ENCODE measurements around the gene RBFOX1. TPM values are rescaled to one million over a fixed set of nuclear protein-coding genes. Genes with fewer than 3 reads are reported as not detected.

Gene RBFOX1
- total RNA-seq, 1 donor from 2014 or later, result not detected

DNA sequence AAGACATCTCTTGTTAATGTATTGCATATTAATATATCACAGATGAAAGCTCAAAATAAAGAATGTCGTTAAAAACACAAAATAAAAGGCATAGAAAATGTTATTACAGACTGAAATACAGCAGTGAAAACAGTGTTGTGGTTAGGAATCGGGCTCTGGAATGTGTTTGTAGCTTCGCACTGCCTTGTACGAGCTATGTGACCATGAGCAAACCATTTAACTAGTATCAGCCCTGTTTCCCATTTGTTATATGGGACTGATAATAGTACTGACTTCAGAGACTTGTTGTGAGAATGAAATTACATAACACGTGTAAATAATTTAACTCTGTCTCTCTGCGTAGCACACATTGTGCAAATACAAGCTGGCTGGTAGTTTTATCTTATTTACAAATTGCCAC lies 648 bp upstream of the RBFOX1 start:
- no peak overlapping the region for H3K4me3 ChIP-seq (ENCODE audit: low read depth, low read length)
- TF ChIP-seq, protein P1, sequence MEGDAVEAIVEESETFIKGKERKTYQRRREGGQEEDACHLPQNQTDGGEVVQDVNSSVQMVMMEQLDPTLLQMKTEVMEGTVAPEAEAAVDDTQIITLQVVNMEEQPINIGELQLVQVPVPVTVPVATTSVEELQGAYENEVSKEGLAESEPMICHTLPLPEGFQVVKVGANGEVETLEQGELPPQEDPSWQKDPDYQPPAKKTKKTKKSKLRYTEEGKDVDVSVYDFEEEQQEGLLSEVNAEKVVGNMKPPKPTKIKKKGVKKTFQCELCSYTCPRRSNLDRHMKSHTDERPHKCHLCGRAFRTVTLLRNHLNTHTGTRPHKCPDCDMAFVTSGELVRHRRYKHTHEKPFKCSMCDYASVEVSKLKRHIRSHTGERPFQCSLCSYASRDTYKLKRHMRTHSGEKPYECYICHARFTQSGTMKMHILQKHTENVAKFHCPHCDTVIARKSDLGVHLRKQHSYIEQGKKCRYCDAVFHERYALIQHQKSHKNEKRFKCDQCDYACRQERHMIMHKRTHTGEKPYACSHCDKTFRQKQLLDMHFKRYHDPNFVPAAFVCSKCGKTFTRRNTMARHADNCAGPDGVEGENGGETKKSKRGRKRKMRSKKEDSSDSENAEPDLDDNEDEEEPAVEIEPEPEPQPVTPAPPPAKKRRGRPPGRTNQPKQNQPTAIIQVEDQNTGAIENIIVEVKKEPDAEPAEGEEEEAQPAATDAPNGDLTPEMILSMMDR (conservative IDR thresholded peaks at IDR 0.05; ENCODE audit: low read depth, low read length), result no peak
- no peak for DNase-seq (ENCODE audit: low read depth)

DNA sequence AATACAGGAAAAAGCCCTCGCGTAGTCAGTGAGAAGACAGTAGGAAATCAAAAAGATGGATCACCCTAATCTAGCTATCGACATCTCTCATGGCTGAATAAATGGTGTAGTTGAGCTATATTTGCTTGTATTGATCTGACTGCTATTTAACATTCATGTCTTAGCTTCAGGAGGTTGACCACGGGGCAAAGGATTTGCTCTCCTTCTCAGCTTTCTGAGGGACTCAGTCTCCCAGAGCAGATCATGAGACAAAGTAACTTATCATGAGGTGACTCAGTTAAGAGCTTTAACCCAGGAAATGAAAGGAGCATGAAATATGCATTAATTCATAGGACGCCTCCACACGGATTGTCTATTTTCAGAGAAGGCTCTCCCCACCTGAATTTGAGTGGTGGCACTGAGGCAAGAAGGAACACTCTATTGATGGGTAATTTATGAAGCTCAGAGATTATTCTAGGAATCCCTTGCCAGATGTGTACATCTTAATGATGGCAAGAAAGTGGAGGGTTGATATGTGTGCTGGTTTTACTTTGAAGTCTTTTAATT lies 608 bp downstream of the RBFOX1 start:
- no peak for DNase-seq (ENCODE audit: low read depth)
- no peak overlapping the region for H3K4me3 ChIP-seq (ENCODE audit: low read depth, low read length)
- TF ChIP-seq, protein P1 (conservative IDR thresholded peaks at IDR 0.05; ENCODE audit: low read depth, low read length), result no peak

DNA sequence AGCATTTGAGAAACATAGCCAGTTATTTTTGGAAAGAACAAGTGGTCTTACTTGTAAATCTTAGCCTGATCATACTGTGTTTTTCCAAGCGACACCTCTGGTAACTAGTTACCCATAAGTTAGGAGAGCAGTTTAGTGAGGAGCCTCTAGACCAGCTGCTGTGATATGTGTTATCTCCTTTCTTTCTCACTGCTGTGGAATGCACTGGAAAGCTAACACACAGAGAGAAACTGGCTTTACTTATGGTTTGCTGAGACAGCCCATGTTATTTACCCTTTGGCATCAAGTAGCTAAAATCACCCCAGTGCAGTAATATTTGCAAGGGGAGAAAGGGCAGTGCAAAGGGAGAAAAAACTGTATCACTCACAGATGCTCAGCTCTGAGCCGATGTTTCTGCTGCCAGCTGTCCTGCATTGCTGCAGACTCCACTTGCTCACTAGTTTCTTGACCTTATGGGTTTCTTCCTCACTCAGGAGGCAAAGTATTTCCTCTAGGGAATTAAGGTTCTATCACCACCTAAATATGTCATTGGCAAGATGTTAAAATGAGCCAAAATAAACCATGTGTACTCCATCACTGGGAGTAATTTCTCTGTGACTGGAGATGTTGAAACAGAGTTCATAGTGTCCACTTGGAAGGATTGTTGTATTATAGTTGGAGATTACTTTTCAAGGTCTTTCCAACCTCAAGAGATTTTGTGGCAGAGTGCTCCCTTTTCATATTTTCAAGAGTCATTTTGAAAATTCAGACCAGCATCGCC lies 2.3 kb downstream of the RBFOX1 start:
- TF ChIP-seq, protein P1 (conservative IDR thresholded peaks at IDR 0.05; ENCODE audit: low read depth, low read length), result no peak
- H3K4me3 ChIP-seq (ENCODE audit: low read depth, low read length), result no peak overlapping the region
- DNase-seq (ENCODE audit: low read depth), result no peak

DNA sequence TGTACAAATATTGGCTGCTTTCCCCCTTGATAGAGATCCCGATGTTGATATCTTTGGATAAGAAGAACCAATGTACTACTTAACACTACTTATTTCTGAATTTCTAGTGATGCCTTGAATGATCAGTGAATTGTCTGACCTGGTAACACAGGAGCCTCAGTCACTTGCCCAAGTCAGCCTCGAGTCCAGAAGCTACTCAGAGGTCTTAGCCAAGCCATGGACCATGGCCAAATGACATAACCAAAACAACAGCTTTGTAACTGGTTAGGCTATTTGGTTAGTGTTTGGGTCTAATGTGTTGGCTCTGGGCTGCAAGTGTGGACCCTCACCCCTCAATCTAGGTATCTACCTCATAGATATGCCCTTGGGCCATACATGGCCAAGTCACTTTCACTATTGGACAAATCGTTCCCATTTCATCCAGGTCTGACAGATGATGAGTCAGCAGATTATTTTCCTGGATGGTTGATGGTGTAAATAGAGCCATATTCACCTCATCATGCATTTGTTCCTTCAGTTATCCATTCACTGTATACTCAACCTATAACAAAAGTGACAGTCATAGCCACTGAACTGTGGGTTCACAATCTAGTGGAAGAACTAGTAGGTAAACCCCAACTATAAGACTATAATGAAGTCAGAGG lies 3.5 kb downstream of the RBFOX1 start:
- TF ChIP-seq, protein P1 (conservative IDR thresholded peaks at IDR 0.05; ENCODE audit: low read depth, low read length), result no peak
- DNase-seq (ENCODE audit: low read depth), result no peak
- no peak overlapping the region for H3K4me3 ChIP-seq (ENCODE audit: low read depth, low read length)

DNA sequence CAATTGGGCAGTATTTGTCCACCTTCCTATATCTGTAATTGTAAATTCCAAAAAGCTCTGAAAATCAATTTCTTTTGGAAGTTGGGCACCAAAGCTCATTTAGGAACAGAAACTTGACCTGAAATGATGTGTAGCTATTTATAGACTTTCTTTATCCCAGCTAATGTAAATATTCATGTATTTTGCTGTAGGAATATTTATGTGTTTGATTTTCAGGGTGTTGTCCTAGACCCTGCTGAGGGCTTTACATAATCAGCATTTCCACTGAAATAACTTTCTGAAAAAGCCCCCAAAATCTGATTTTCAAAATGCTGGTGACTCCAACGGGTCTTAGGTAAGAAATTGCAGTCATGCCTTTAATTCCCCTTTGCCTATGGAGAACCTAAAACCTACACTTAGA lies 4.1 kb downstream of the RBFOX1 start:
- H3K4me3 ChIP-seq (ENCODE audit: low read depth, low read length), result no peak overlapping the region
- DNase-seq (ENCODE audit: low read depth), result no peak
- TF ChIP-seq, protein P1 (conservative IDR thresholded peaks at IDR 0.05; ENCODE audit: low read depth, low read length), result no peak

DNA sequence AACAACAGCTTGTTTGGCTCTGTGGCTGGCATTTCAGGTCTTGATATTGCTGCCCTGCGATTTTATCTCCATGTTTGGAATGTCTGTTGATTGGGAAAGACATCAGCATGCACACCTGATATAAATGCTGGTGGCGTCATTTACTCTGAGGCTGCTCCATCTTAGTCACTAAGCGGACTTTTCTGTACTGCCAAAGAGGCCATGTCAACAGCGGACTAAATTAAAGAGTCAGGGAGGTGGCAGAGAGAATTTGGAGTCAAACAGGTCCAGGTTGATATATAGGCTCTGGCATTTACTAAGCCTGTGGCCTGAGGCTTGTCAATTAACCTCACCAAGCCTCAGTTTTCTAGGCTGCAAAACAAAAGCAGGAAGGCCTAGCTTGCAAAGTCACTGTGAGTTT lies 6.2 kb downstream of the RBFOX1 start:
- DNase-seq (ENCODE audit: low read depth), result no peak
- TF ChIP-seq, protein P1 (conservative IDR thresholded peaks at IDR 0.05; ENCODE audit: low read depth, low read length), result no peak

More for the DNA sequence above, 6.2 kb downstream of the RBFOX1 start:
- H3K4me3 ChIP-seq (ENCODE audit: low read depth, low read length), result no peak overlapping the region

All from epithelial cell of proximal tubule (primary cell).